Middle frontal gyrus (tissue), 1 donor: ENCODE results near the gene ALK.
A peak's percentile ranks its signal among the peaks of the same experiment; 100 is the strongest.

Source experiments
- DNase-seq: peaks from one replicate; pipeline ENCODE4 v3.0.0-alpha.2; 2015; ENCODE audit warnings: low spot score; ENCODE audit errors: extremely low spot score

The ALK gene

DNA sequence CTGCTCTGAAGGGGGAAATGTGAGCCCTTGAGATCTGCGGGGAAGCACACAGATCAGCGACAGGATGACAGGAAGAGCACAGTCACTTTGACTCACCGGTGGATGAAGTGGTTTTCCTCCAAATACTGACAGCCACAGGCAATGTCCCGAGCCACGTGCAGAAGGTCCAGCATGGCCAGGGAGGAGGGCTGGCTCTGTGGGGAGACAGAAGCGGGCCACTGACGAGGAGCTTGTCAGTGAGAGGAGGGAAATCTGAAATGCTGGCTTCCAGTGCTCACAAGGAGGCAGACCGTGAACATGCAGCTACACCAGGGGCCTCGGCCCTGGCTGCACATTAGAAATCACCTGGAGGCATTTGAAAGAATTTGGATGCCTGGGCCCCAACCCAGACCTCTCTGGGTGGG lies 707.5 kb downstream of the ALK start:
- no peak for DNase-seq

DNA sequence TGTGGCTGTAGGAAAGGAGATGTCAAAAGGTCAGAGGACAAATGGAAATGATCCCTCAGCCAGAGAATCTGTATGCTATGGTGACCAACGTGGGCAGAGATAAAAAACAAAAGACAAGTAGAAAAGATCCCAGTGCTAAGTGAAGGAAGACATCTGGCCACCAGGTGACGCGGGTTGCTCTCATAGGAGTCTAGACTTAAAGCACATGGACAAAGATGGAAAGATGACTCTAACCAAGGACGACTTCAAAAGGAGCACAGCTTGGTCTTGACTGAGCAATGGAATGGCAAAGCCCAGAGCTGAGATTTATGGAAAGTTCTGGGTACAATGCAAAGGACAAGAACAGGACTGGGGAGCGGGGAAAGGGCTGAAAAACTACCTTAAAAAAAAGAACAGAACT lies 709.4 kb downstream of the ALK start:
- DNase-seq = no peak

GRCh38 chr2:29209551-29209950 lies 711.8 kb downstream of the ALK start:
- no peak for DNase-seq

- no peak for DNase-seq
Observed at GRCh38 chr2:29207352-29208148, 713.8 kb downstream of the ALK start.

DNA sequence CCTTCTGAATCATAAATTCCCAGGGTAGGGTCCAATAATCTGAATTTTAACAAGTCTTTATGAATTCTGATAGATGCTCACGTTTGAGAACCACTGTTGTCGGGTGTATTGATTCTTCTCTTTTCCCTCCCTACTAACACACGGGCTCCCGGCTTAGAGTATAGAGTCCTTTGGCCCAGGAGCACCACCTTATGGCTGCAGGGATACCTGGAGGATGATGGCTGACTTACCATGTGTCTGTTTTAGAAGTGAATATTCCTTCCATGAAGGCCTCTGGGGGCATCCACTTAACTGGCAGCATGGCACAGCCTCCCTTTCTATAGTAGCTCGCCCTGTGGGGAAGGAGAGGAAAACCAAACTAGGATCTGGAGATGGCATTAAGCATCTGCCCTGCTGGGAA lies 714.4 kb downstream of the ALK start:
- no peak for DNase-seq

DNA sequence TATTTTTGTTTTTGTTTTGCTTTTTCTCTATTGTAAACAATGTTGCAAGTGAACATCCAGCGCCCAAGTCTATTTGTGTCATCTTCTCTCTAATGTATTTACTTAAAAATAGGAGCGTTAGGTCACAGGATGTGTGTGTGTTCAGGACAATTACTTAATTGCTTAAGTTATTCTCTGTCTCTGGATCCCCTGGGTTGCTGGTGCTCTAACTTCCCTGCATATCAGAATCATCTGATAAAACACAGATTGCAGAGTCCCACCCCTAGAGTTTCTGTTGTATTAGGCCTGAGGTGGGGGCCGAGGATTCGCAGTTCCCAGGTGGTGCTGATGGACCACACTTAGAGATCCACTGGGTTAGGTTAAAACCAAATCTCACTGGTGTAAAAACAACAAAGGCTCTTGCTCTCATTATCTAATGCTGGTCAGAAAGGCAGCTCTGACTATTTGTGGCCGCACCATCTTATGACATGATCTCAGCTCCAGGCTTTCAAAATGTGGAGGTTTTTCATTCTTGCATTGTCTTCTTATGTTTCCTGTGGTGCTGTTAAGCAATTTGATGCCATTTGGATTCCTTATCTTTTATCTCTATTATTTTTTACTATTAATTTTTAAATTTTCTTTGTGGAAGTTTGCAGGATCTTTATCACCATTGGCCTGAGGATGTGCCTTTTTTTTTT lies 718.4 kb downstream of the ALK start:
- DNase-seq = no peak

DNA sequence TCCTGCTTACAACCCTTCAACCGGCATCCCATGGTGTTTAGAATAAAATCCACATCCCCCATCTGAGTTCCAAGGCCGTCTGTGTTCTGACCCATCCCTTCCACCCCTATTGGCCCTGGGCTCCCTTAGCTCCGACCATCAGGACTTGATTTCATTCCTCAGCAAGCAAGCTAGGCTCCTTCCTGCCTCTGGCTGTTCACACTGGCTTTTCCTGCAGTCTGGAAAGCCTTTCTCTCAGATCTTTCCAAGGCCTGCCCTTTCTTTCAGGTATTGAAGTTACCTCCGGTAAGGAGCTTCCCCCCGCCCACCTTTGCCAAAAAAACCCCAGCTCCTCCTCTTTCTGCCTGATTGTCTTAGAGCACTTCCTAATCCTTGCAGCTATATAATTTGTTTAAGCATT lies 719.4 kb downstream of the ALK start:
- DNase-seq = no peak

DNA sequence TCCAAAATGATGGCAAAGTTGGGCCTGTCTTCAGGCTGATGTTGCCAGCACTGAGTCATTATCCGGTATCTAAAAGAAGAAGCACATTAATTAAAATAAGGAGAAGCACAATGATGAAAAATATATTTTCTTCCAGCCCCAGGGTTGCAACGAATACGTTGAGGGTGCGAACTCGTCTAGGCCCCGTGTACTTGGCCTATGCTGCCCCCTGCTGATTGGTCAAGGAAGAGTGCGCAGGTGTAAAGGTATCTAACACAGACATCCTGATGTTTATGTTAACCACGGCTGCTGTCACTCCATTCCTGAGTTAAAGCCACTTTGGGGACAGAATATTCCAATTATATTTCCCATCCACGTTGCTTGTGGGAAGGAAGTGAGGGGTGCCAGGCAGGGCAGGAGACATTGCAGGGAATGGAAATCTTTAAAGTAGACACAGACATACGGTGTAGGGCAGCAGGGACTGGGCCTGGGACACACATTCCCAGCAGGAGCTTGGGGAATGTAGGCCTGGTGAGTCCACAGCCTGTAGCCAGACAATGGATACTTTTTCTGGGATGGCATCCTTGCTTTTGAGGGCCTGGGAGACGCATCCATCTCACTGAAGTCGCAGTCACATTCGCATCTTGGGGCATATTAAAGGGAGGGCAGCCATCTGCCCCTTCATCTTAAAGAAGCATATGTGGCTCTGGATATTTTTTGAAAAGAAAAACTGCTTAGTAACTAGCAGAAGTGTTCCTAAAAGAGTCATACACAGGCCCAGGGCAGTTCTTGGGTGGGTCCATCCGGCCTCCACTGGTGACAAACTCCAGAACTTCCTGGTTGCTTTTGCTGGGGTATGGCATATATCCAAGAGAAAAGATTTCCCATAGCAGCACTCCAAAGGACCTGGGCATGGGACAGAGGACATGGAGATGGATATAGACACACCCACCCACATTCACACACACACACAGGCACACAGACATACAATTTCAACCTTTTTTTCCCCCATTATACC lies 724.3 kb downstream of the ALK start:
- DNase-seq = peak; percentile 51

GRCh38 chr2:29195796-29196195 lies 725.6 kb downstream of the ALK start:
- no peak for DNase-seq

DNA sequence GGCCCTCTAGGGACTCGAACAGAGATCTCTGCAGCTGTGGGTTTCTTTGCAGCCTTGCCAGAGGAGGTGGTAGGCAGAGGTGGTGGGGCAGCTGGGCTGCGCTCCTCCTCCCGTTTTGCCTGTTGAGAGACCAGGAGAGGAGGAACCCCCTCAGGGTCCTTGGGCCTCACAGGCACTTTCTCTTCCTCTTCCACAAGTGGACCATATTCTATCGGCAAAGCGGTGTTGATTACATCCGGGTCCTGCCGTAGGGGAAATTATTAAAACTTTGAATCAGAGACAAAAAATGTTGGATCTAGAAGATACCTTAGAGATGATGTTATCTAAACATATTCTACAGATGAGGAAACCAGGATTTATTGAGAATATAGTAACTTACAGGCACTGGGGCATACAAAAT lies 727.7 kb downstream of the ALK start:
- DNase-seq = no peak

- DNase-seq = no peak
Observed at GRCh38 chr2:29193111-29193510, 728.3 kb downstream of the ALK start.

DNA sequence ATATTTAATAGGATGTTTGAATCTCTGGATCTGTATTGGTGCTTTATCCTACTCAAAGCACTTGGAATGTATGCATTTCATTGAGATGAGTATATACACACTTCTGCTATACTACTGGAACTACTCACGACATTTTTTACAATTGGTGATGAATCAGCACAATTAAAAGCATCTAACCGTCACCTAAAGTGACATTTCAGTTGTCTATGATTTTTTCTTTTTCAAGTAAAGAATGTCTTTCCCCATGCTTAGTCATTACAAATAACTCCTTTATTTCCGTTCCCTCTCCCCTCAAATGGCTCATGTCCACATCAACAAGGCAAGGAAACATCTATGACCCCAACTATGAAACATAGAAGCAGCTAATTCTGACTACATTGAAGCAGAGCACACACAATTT lies 728.9 kb downstream of the ALK start:
- DNase-seq = no peak

DNA sequence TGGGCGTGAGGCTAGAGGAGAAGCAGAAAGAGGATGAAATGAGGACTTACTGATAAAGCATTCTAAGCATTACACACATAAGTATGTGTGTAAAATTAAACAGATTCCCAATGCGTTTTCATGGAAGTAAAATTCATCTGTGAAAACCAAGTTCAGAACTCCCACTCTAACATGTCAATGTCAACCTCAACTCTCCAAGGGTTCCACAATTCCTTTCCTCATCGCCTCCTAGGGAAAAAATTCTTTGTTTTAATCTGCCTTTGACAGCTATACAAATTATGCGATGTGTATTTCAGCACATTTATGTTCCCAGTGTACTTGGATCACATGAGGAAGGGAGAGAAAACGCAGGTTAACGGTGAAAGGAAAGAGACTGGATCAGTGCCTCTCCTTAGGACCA lies 729.6 kb downstream of the ALK start:
- no peak for DNase-seq

DNA sequence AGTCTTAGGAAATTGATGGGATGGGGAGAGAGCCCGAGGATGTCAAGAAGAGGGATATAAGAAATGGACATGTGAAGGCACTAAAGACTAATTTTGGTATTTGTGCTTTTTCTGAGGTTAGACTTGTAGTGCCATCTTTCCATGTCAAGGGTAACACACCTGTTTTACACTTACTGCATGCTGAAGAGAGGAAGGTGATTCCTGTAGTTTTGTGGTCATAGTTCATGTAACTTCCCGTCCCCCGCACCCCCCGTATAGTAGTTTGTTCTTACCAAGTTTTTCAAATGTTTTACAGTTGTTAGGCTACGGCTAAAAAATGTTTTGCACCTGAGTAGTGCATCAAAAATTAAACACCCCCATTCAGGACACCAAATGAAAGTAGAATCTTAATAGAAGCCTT lies 732.3 kb downstream of the ALK start:
- no peak for DNase-seq

DNA sequence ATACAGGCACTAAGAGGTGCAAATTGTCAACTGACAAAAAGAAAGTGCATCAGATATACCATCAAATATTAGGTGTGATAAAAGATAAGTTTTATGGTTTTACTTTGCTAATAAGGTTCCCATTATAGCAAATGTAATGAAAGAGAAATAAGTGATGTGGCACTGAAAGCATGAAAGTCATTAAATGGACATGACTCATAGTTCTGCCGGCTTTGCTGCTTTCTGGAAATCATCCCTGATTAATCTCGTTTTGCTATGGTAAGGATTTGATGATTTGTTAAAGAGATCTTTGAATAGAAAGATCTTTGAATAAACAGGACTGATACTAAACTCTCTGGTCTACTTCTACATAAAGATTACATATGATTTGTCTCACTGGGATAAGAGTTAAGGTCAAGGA lies 733.5 kb downstream of the ALK start:
- DNase-seq = no peak

DNA sequence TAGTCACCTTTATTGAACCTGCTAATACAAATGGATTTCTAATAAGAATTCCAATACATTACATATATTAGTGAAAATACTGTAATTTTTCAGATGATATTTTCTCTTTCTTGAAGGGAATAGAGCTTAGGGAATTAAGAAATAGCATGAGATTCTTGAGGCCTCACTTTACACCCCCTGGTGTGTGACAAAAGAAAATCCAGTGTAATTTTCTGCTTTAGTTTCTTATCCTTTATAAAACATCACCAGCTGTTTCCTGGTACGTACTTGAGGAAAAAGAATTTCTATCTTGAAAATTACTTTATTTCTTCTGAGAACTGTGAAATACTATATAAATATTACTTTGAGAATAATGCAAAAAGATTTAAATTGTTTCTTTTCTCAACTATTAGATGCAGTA lies 734.6 kb downstream of the ALK start:
- no peak for DNase-seq

DNA sequence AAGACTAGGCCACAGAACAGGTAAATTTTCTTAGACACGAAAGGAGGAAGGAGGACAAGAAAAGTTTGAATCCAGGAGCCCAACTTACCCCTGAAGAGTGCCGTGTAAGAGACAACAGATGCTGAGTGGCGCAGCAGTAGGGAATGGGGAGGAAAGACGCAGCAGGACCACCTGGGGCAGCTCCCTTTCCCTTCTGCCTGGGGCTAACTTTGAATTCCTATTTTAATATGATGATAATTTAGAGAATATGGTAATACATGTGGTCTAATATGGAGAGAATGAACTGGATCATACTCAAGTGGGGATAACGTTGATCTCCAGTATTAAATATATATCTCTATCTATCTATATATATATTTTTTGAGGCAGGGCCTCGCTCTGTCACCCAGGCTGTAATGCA lies 736.9 kb downstream of the ALK start:
- DNase-seq = no peak

GRCh38 chr2:29182920-29183319 lies 738.5 kb downstream of the ALK start:
- DNase-seq = no peak

DNA sequence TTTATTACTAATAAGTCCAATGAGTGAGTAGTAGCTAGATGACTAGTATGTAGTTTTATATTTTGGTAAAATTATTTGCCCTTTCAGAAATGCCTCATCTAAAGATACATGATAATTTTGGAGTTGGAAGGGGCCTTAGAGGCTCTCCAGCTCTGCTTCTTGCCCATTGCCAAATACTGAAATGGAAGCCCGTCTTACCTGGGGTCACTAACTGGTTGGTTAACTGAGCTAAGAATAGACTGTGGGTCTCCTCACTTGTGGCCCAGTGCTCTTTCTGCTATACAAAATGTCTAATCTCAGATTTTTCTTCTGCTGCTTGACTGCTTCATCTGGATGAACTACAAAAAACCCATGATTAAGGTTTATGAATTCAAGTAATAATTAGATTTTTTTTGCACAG lies 739.1 kb downstream of the ALK start:
- no peak for DNase-seq

DNA sequence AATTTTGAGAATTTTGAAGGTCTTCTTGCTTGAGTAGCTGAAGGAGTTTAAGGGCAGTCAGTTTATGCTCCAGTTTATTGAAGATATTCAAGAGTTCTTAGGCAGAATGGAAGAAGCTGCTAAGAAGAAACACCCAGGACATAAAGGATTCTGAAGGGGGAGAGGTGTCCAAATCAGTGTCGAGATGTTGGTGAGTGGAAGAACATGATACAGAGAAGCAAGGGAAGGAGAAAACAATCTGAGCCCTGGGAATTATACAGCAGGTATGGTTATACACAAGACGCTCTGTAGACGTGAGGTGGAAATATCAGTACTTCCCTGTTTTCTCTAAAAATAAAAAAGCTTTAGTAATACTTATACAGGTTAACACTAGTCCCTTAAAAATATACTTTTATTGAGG lies 746.0 kb downstream of the ALK start:
- DNase-seq = no peak

- no peak for DNase-seq
Observed at GRCh38 chr2:29174937-29175336, 746.4 kb downstream of the ALK start.
